Measurements from ENCODE around the gene ASAH2. TPM values are rescaled to one million over a fixed set of nuclear protein-coding genes. Genes with fewer than 3 reads are reported as not detected.
"Not testable (repeated sequence)": the region's sequence is repeated elsewhere in the genome, so short reads cannot be mapped to it uniquely, and the experiment has no call there.

The ASAH2 gene
- not detected for polyA plus RNA-seq (2012; ENCODE audit: insufficient read depth, insufficient read length)

- no peak within 1 kb of the TSS for H3K4me3 ChIP-seq (ENCODE audit: low read length)
- no peak for DNase-seq (ENCODE audit: low read depth, low spot score)
Observed at GRCh38 chr10:50251394-50251793, at the start of gene ASAH2. ASAH2 (minus strand) TSS chr10:50251516; CDS start chr10:50248610, 2,906 bp downstream.

DNA sequence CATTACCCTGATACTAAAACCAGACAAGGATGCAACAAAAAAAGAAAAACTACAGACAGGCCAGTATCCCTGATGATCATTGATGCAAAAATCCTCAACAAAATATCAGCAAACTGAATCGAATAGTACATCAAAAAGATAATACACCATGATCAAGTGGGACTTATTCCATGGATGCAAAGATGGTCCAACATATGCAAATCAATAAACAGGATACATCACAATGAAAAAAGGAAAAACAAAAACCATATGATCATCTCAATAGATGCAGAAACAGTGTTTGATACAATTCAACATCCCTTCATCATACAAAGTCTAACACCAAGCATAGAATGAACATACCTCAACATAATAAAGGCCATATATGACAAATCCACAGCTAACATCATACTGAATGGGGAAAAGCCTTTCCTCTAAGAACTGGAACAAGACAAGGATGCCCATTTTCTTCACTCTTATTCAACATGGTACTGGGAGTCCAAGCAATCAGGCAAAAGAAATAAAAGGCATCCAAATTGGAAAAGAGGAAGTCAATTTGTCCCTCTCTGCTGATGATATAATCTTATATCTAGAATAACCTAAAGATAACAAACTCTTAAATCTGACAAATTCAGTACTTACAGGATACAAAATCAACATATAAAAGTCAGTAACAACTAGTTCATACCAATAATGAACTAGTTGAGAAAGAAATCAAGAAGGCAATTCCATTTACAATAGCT is 48.8 kb upstream of the ASAH2 start:
- DNase-seq (ENCODE audit: low read depth, low spot score): no peak
- no peak overlapping the region for H3K4me3 ChIP-seq (ENCODE audit: low read length)

DNA sequence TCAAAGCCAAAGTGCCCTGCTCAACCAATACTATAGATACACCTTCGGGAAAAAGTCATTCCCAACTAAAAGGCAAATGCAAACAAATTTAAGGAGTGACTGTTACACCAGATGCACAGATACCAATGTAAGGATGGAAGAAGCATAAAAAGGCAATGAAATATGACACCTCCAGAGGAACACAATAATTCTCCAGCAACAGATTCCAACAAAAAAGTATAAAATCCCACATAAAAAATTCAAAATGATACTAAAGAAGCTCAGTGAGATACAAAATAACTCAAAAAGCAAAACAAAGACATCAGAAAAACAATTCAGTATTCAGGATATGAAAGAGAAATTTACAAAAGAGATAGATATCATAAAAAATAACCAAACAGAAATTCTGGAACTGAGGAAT is 44.1 kb upstream of the ASAH2 start:
- H3K4me3 ChIP-seq (ENCODE audit: low read length): no peak overlapping the region
- DNase-seq (ENCODE audit: low read depth, low spot score): no peak

DNA sequence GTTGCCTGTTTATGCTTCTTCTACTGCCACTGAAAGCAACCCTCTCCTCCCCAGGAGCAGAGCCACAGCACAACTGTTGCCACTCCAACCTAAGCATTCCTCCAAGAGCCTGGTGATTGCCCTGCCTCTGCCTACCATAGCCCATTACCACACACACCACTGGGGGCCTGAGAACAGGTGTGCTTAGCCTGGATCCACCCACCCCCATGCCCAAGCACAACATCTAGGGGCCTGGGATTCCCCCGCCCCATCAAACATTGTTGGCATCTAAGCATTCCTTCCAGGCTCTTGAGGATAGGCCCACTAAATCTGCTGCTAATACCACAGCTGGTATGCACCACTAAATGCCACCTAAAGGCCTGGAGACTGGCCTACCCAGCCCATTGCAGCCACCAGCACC is 43.3 kb upstream of the ASAH2 start:
- H3K4me3 ChIP-seq (ENCODE audit: low read length): no peak overlapping the region
- DNase-seq (ENCODE audit: low read depth, low spot score): no peak

GRCh38 chr10:50293513-50294313 is 42.4 kb upstream of the ASAH2 start:
- no peak overlapping the region for H3K4me3 ChIP-seq (ENCODE audit: low read length)
- DNase-seq (ENCODE audit: low read depth, low spot score): no peak

DNA sequence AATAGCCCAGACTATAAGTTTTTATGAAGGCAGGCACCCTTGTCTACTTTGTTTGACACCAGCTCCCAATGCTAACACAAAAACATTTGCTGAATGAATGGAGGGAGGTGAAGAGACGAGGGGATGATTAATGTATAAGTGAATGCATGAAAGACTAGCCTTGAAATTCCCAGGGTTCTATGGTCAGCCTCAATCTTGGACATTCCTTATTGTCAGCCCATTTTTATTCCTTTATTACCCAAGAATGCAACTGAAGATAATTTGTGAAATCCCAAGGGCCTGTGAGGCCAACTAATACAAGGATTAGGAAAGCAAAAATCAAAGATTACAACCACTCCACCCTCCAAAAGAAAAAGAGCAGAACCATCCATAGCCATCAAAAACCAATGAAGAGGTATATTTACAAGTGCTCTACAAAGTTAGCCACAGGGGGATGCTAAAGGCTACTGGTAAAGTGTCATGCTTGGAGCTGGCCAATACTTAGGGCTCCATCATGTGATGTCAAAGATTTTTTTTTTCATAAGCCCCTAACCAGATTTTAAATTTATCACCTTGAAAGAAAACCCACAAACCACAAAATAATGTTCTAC is 40.0 kb upstream of the ASAH2 start:
- H3K4me3 ChIP-seq (ENCODE audit: low read length): no peak overlapping the region
- DNase-seq (ENCODE audit: low read depth, low spot score): no peak

GRCh38 chr10:50289196-50289595 is 37.9 kb upstream of the ASAH2 start:
- no peak overlapping the region for H3K4me3 ChIP-seq (ENCODE audit: low read length)
- no peak for DNase-seq (ENCODE audit: low read depth, low spot score)

GRCh38 chr10:50286996-50287803 is 35.9 kb upstream of the ASAH2 start:
- H3K4me3 ChIP-seq (ENCODE audit: low read length): no peak overlapping the region
- no peak for DNase-seq (ENCODE audit: low read depth, low spot score)

DNA sequence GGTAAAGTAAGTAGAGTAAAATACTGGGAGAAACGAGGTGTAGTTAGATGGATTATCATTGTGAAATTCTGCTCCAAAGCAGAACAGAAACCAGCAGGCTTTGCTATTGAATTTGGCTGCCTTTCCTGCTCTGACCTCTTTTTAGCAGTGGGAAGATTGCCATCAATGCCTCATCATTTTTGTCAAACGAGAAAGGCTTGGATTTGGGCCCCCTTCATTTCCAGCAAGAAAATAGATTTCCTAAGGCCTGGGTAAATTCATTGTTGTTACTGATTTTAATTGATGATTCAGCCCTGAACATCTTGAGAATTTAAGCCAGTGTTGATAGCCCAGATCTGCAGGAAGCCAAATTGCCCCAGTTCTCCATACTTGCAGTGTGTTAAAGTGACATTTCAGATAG is 35.2 kb upstream of the ASAH2 start:
- DNase-seq (ENCODE audit: low read depth, low spot score): no peak
- no peak overlapping the region for H3K4me3 ChIP-seq (ENCODE audit: low read length)

GRCh38 chr10:50281967-50282522 is 30.7 kb upstream of the ASAH2 start:
- no peak overlapping the region for H3K4me3 ChIP-seq (ENCODE audit: low read length)
- no peak for DNase-seq (ENCODE audit: low read depth, low spot score)

DNA sequence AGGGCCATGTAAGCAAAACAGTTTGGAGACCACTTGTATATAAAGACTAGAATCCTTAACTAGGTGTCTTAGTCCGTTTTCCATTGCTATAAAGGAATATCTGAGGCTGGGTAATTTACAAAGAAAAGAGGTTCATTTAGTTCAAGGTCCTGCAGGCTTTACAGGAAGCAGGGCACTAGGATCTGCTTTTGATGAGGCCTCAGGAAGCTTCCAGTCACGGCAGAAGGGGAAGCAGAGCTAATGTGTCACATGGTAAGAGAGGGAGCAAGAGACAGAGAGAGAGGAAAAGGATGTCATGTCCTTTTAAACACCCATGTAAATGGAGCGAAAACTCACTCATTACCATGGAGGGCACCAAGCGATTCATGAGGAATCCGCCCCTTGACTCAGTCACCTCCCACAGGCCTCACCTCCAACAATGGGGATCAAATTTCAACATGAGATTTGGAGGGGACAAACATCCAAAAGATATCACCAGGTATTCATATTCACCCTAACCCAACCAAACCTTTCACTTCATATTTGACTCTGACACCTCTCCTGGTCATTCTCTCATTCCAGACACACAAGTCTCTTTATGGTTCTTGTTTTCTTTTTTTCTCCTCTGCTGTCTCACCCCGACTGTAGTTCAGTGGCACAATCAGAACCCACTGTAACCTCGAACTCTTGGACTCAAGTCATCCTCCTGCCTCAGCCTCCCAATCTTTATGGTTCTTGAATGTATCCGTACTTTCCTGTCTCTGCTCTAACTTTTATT is 30.1 kb upstream of the ASAH2 start:
- no peak for DNase-seq (ENCODE audit: low read depth, low spot score)
- no peak overlapping the region for H3K4me3 ChIP-seq (ENCODE audit: low read length)

- H3K4me3 ChIP-seq (ENCODE audit: low read length): no peak overlapping the region
- DNase-seq (ENCODE audit: low read depth, low spot score): no peak
Observed at GRCh38 chr10:50280049-50280841, 28.9 kb upstream of the ASAH2 start.

GRCh38 chr10:50279489-50279888 is 28.2 kb upstream of the ASAH2 start:
- DNase-seq (ENCODE audit: low read depth, low spot score): no peak

DNA sequence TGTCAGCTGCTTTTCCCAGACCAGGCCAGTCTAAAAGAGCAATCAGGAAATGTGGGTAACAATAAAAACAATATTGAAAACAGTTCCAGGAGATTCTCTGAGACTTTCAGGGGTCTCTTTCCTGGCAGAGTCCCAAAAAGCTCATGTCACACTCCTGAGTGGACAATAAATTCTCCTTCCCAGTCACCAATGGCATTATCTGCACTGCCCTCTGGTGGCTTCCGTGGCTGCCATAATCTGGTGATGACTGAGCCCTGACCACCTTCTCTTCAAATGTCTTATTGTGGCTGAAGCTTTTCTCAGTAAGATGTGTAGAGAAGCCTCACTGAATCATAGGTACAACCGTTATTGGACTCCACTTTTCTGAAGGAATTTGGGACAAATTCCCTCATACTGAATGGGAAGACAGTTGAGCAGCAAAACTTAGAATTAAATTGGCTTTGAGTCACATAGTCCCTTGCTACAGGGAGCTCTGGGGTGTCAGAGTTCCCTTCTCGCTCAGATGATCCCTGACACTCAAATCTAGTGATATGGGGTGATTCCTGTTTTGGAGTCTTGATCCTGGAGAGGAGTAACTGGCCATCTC is 24.4 kb upstream of the ASAH2 start:
- no peak overlapping the region for H3K4me3 ChIP-seq (ENCODE audit: low read length)
- DNase-seq (ENCODE audit: low read depth, low spot score): no peak

More at GRCh38 chr10:50279489-50279888, 28.2 kb upstream of the ASAH2 start:
- no peak overlapping the region for H3K4me3 ChIP-seq (ENCODE audit: low read length)

DNA sequence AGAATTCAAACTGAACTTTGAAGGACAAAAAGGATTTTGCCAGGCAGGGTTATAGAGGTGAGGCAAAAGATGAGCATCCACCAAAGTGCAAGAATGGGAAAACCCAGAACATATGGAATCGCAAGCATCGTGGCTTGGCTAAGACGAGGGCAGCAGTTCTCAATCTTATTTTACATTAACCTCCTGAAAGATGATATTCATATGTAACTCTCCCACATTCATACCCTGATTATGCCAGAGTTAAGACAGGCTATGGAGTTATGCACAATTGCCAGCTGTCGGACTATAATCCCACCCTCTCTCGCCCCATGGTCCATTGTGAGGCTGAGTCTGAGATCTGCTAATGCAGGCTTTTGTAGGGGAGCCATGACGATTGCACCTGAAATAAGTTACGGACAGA is 21.2 kb upstream of the ASAH2 start:
- no peak for DNase-seq (ENCODE audit: low read depth, low spot score)
- H3K4me3 ChIP-seq (ENCODE audit: low read length): no peak overlapping the region

GRCh38 chr10:50271564-50272250 is 20.4 kb upstream of the ASAH2 start:
- H3K4me3 ChIP-seq (ENCODE audit: low read length): no peak overlapping the region
- no peak for DNase-seq (ENCODE audit: low read depth, low spot score)

- H3K4me3 ChIP-seq (ENCODE audit: low read length); DNase-seq (ENCODE audit: low read depth, low spot score): not testable (repeated sequence)
Observed at GRCh38 chr10:50267877-50268276, 16.6 kb upstream of the ASAH2 start.

Measured in Jurkat, Clone E6-1 (cell line).